HEK293 (cell line): Measurements from ENCODE around the gene NEURL1.

Source experiments
- BCL6B ChIP-seq: fragments of 450-650 bp; formaldehyde crosslinking; IDR thresholded peaks from 2 replicates; pipeline ENCODE4 v1.5.1; 2017; ENCODE audit warnings: missing biosample characterization, missing genetic modification characterization
- CTCF ChIP-seq: fragments of 450-650 bp; formaldehyde crosslinking; IDR thresholded peaks from 2 replicates; pipeline ENCODE4 v1.5.1; 2016; ENCODE audit warnings: missing biosample characterization, missing genetic modification characterization
- GLIS1 ChIP-seq: fragments of 450-650 bp; formaldehyde crosslinking; IDR thresholded peaks from 2 replicates; pipeline ENCODE4 v1.5.1; 2016; ENCODE audit warnings: missing biosample characterization, missing genetic modification characterization
- IKZF3 ChIP-seq: fragments of 450-650 bp; IDR thresholded peaks from 2 replicates; pipeline ENCODE4 v1.5.0; 2018; ENCODE audit warnings: missing biosample characterization, mild to moderate bottlenecking, missing genetic modification characterization, moderate library complexity
- INSM2 ChIP-seq: fragments of 450-650 bp; formaldehyde crosslinking; IDR thresholded peaks from 2 replicates; pipeline ENCODE4 v1.5.1; 2016; ENCODE audit warnings: missing biosample characterization, missing genetic modification characterization
- PRDM10 ChIP-seq: fragments of 450-650 bp; formaldehyde crosslinking; IDR thresholded peaks from 2 replicates; pipeline ENCODE4 v1.5.1; 2016; ENCODE audit warnings: missing biosample characterization, missing genetic modification characterization
- TSHZ1 ChIP-seq: fragments of 450-650 bp; formaldehyde crosslinking; IDR thresholded peaks from 2 replicates; pipeline ENCODE4 v1.5.1; 2016; ENCODE audit warnings: missing biosample characterization, missing genetic modification characterization, borderline replicate concordance
- ZBTB17 ChIP-seq: fragments of 450-650 bp; formaldehyde crosslinking; IDR thresholded peaks from 2 replicates; pipeline ENCODE4 v1.5.1; 2016; ENCODE audit warnings: missing biosample characterization, missing genetic modification characterization
- ZNF366 ChIP-seq: fragments of 450-650 bp; formaldehyde crosslinking; conservative IDR thresholded peaks from 2 replicates; pipeline ENCODE4 v1.5.1; 2016; ENCODE audit warnings: missing biosample characterization, missing genetic modification characterization
- ZNF600 ChIP-seq: fragments of 450-650 bp; formaldehyde crosslinking; IDR thresholded peaks from 2 replicates; pipeline ENCODE4 v1.5.1; 2016; ENCODE audit warnings: missing biosample characterization, missing genetic modification characterization
- ZNF645 ChIP-seq: fragments of 450-650 bp; formaldehyde crosslinking; IDR thresholded peaks from 2 replicates; pipeline ENCODE4; 2016; ENCODE audit warnings: missing biosample characterization, missing genetic modification characterization
- ZNF654 ChIP-seq: fragments of 450-650 bp; formaldehyde crosslinking; IDR thresholded peaks from 2 replicates; pipeline ENCODE4 v1.5.1; 2016; ENCODE audit warnings: low read depth, missing biosample characterization, missing genetic modification characterization
- ZNF76 ChIP-seq: fragments of 450-650 bp; formaldehyde crosslinking; IDR thresholded peaks from 2 replicates; pipeline ENCODE4; 2016; ENCODE audit warnings: low read depth, missing biosample characterization, missing genetic modification characterization, borderline replicate concordance

NEURL1 gene

GRCh38 chr10:103598654-103599115 is 105.2 kb downstream of the NEURL1 start (continued):
- TF ChIP-seq PRDM10 (tag by site-specific recombination) (peak; percentile 48; the same call in 1 of the 2 replicates), ZNF654 (tag by site-specific recombination) (peak; percentile 96), ZNF366 (peak; percentile 47; the same call in 1 of the 2 replicates), GLIS1 (peak; percentile 43), IKZF3 (tag by site-specific recombination) (peak; percentile 88), BCL6B (tag by site-specific recombination) (no peak), CTCF (tag by site-specific recombination) (peak; percentile 90), INSM2 (tag by site-specific recombination) (peak; percentile 63; the same call in 1 of the 2 replicates), TSHZ1 (tag by site-specific recombination) (0 out of 2 replicates have a peak, but pooled peaks have one; percentile 21), ZNF76 (tag by site-specific recombination) (peak; percentile 74), ZBTB17 (peak; percentile 92), ZNF600 (tag by site-specific recombination) (peak; percentile 58; the same call in 1 of the 2 replicates), ZNF645 (tag by site-specific recombination) (no peak)
